ENCODE data around the gene PPFIA4.

DNA sequence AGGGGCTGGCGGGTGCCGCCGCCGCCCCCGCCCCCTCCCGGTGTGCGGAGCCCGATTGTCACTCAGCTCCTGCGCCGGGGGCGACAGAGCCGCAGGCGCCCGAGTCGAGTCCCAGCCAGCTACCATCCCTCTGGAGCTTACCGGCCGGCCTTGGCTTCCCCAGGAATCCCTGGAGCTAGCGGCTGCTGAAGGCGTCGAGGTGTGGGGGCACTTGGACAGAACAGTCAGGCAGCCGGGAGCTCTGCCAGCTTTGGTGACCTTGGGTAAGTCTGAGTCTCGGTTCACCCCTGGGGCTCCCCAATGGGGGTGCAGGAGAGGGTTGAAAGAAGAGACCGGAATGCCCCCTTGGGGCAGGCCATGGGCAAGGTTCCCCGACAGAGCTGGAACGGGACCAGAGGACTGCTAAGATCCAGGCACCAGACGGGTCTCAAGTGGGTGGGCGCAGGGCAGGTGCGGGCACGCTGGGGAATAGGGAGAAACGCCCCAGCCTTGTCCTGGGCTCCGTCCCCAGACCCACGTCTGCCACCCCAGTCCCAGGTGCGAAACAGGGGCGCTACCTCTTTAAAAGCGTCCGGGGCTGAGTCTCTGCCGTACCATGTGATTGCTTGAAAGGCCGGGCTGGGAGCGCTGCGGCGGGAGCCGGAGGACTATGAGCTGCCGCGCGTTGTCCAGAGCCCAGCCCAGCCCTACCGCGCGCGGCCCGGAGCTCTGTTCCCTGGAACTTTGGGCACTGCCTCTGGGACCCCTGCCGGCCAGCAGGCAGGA lies 101.6 kb downstream of the PPFIA4 start, which contains the start of gene ADORA1:
- no peak for TF ChIP-seq EZH2phosphoT487 (IDR thresholded peaks at IDR 0.05; ENCODE audit: low read length)
- TF ChIP-seq CTCF (IDR thresholded peaks at IDR 0.05; ENCODE audit: low read length), result no peak
- TF ChIP-seq EZH2 (optimal IDR thresholded peaks at IDR 0.05; ENCODE audit: low read depth, low read length), result no peak

All from MM.1S (cell line).